C4-2B (cell line): Measurements from ENCODE around the gene USP15.

Experiments used
- ZFX ChIP-seq: fragments of 450-650 bp; IDR thresholded peaks from 2 replicates; pipeline ENCODE4 v1.6.1; 2017
- TF ChIP-seq, protein P1 (sequence below): fragments of 450-650 bp; conservative IDR thresholded peaks from 2 replicates; pipeline ENCODE4 v1.5.1; 2017; ENCODE audit warnings: mild to moderate bottlenecking

DNA sequence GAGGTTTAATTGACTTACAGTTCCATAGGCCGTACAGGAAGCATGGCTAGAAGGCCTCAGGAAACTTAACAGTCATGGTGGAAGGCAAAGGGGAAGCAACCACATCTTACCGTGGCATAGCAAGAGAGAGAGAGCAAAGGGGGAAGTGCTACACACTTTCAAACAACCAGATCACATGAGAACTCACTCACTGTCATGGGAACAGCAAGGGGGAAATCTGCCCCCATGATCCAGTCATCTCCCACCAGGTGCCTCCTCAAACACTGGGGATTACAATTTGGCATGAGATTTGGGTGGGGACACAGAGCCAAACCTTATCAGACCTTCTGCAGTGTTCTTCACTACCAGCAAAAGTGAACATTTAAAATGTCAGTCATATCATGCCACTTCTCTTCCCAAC lies 58.9 kb downstream of the USP15 start:
- TF ChIP-seq, protein P1, sequence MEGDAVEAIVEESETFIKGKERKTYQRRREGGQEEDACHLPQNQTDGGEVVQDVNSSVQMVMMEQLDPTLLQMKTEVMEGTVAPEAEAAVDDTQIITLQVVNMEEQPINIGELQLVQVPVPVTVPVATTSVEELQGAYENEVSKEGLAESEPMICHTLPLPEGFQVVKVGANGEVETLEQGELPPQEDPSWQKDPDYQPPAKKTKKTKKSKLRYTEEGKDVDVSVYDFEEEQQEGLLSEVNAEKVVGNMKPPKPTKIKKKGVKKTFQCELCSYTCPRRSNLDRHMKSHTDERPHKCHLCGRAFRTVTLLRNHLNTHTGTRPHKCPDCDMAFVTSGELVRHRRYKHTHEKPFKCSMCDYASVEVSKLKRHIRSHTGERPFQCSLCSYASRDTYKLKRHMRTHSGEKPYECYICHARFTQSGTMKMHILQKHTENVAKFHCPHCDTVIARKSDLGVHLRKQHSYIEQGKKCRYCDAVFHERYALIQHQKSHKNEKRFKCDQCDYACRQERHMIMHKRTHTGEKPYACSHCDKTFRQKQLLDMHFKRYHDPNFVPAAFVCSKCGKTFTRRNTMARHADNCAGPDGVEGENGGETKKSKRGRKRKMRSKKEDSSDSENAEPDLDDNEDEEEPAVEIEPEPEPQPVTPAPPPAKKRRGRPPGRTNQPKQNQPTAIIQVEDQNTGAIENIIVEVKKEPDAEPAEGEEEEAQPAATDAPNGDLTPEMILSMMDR: no peak
- no peak for TF ChIP-seq ZFX
